ENCODE data around the gene TSTD2. TPM values are rescaled to one million over a fixed set of nuclear protein-coding genes. Genes with fewer than 3 reads are reported as not detected.

TSTD2 gene
- total RNA-seq, 1 donor from 2014 or later = 8.6 TPM

Other genes starting within 250 kb of the TSTD2 start
- gene TDRD7, start 221.3 kb downstream of the TSTD2 start, total RNA-seq = 13.6 and 14.9 TPM in 2 replicates
- 1.7 and 2.1 TPM in 2 replicates for gene TMOD1, start 131.7 kb downstream of the TSTD2 start, total RNA-seq
- 22.3 and 29.1 TPM in 2 replicates for gene NCBP1, start 453 bp upstream of the TSTD2 start, total RNA-seq
- gene XPA, start 64.0 kb upstream of the TSTD2 start, total RNA-seq = 6.3 and 7.2 TPM in 2 replicates
- not detected in 2 replicates for gene FOXE1, start 219.9 kb upstream of the TSTD2 start, total RNA-seq